HL-60 (cell line): ENCODE measurements around the gene PAGR1.
"Not testable (repeated sequence)": the region's sequence is repeated elsewhere in the genome, so short reads cannot be mapped to it uniquely, and the experiment has no call there.

ENCODE experiments used
- DNase-seq, 2 experiments: peaks; one replicate each; pipeline ENCODE4 v3.0.0-alpha.2; 2010 to 2020; ENCODE audit warnings: low read depth in 1 of 2, low spot score in 1 of 2
- H3K27ac ChIP-seq: fragments of 250-450 bp; sonication (Bioruptor Pico); replicated peaks from 2 replicates; pipeline ENCODE4 v1.5.1; 2020; ENCODE audit warnings: mild to moderate bottlenecking, moderate library complexity
- H3K27me3 ChIP-seq: fragments of 250-450 bp; sonication (Bioruptor Pico); 2 replicates; pipeline ENCODE4 v1.5.1; 2021; ENCODE audit warnings: mild to moderate bottlenecking, moderate library complexity; ENCODE audit not compliant: insufficient read depth, poor library complexity, severe bottlenecking
- H3K4me3 ChIP-seq: replicated peaks from 2 replicates; pipeline ENCODE4 v1.5.1; 2011; ENCODE audit warnings: mild to moderate bottlenecking, control low read depth, low read length; ENCODE audit not compliant: insufficient read depth
- CTCF ChIP-seq: IDR thresholded peaks from one replicate; pipeline ENCODE4 v1.5.1; 2011; ENCODE audit warnings: low read length, control low read depth, inconsistent platforms; ENCODE audit not compliant: insufficient read depth
- GABPA ChIP-seq: IDR thresholded peaks from 2 replicates; pipeline ENCODE4 v1.6.1; 2012; ENCODE audit warnings: low read depth
- POLR2AphosphoS5 ChIP-seq: IDR thresholded peaks from 2 replicates; pipeline ENCODE4 v1.6.1; 2012; ENCODE audit warnings: low read depth
- REST ChIP-seq: IDR thresholded peaks from 2 replicates; pipeline ENCODE4 v1.6.1; 2012; ENCODE audit warnings: low read depth; ENCODE audit not compliant: insufficient replicate concordance
- SPI1 ChIP-seq: IDR thresholded peaks from 2 replicates; pipeline ENCODE4 v1.6.1; 2012; ENCODE audit warnings: low read depth, mild to moderate bottlenecking, borderline replicate concordance

PAGR1 gene

GRCh38 chr16:29775742-29776408, 40.1 kb upstream of the PAGR1 start:
- no peak overlapping the region for H3K4me3 ChIP-seq
- TF ChIP-seq REST (no peak), POLR2AphosphoS5 (no peak), CTCF (no peak), SPI1 (no peak), GABPA (no peak)
- no peak overlapping the region for H3K27ac ChIP-seq
- no peak for DNase-seq
- H3K27me3 ChIP-seq, result no peaks in the 10 kb centered on the region

- no peak within 1 kb of the TSS for H3K4me3 ChIP-seq
- no peak within 1 kb of the TSS for H3K27ac ChIP-seq
- DNase-seq, result no peak
- H3K27me3 ChIP-seq, result no peaks in the 10 kb centered on the region
- no peak for TF ChIP-seq SPI1
- TF ChIP-seq CTCF, result no peak
- TF ChIP-seq GABPA, result no peak
- TF ChIP-seq REST, result no peak
- TF ChIP-seq POLR2AphosphoS5, result no peak
Measured at GRCh38 chr16:29777576-29778350, 38.2 kb upstream of the PAGR1 start, which contains the start of gene ZG16. TSS of gene ZG16 (plus strand) at chr16:29778256. CDS start at chr16:29779267, 1,011 bp downstream.

GRCh38 chr16:29779474-29779873, 36.5 kb upstream of the PAGR1 start:
- Histone ChIP-seq H3K27me3 (no peaks in the 10 kb centered on the region), H3K27ac (no peak overlapping the region), H3K4me3 (no peak overlapping the region)
- DNase-seq, result no peak
- TF ChIP-seq REST (no peak), SPI1 (no peak), GABPA (no peak), POLR2AphosphoS5 (no peak)

GRCh38 chr16:29783094-29783953, 32.6 kb upstream of the PAGR1 start:
- H3K27ac ChIP-seq, H3K4me3 ChIP-seq, H3K27me3 ChIP-seq, DNase-seq: not testable (repeated sequence)
